SK-N-SH treated with all-trans-retinoic acid at 6 μM for 48 hours (cell line): ENCODE results near the gene POLR3H.

ENCODE experiments used
- ATAC-seq: fragments of 200-7000 bp; cut with Tn5 transposase; 3 replicates; pipeline ENCODE4 v1.9.1; 2020; ENCODE audit warnings: mild to moderate bottlenecking, moderate library complexity
- ARNTL ChIP-seq: fragments of 450-650 bp; formaldehyde crosslinking; IDR thresholded peaks from 2 replicates; pipeline ENCODE4 v1.5.0; 2020; ENCODE audit warnings: low read depth, mild to moderate bottlenecking, moderate library complexity, borderline replicate concordance
- BACH2 ChIP-seq: fragments of 250-450 bp; sonication (Bioruptor Pico); IDR thresholded peaks from 2 replicates; pipeline ENCODE4 v1.9.0; 2021; ENCODE audit warnings: mild to moderate bottlenecking, borderline replicate concordance
- CSDC2 ChIP-seq: fragments of 250-450 bp; sonication (Bioruptor Pico); IDR thresholded peaks from 2 replicates; pipeline ENCODE4 v1.5.0; 2020; ENCODE audit warnings: mild to moderate bottlenecking, moderate library complexity
- CSRNP3 ChIP-seq: fragments of 250-450 bp; sonication (Bioruptor Pico); IDR thresholded peaks from 2 replicates; pipeline ENCODE4 v1.5.1; 2021; ENCODE audit warnings: mild to moderate bottlenecking, moderate library complexity
- GLIS3 ChIP-seq: fragments of 250-450 bp; sonication (Bioruptor Pico); IDR thresholded peaks from 2 replicates; pipeline ENCODE4 v1.5.0; 2020; ENCODE audit warnings: mild to moderate bottlenecking, moderate library complexity
- ISL1 ChIP-seq: fragments of 250-450 bp; sonication (Bioruptor Pico); IDR thresholded peaks from 2 replicates; pipeline ENCODE4 v2.1.2; 2022; ENCODE audit warnings: mild to moderate bottlenecking, moderate library complexity
- OSR1 ChIP-seq: fragments of 250-450 bp; sonication (Bioruptor Pico); IDR thresholded peaks from 2 replicates; pipeline ENCODE4 v1.8.0; 2022; ENCODE audit warnings: moderate library complexity, mild to moderate bottlenecking, inconsistent platforms
- PATZ1 ChIP-seq: fragments of 250-450 bp; sonication (Bioruptor Pico); IDR thresholded peaks from 2 replicates; pipeline ENCODE4 v1.8.0; 2020; ENCODE audit warnings: mild to moderate bottlenecking, moderate library complexity, borderline replicate concordance
- POU6F1 ChIP-seq: fragments of 250-450 bp; sonication (Bioruptor Pico); IDR thresholded peaks from 2 replicates; pipeline ENCODE4 v1.8.0; 2021; ENCODE audit warnings: low read depth, mild to moderate bottlenecking, moderate library complexity, borderline replicate concordance
- PPARA ChIP-seq: fragments of 250-450 bp; sonication (Bioruptor Pico); IDR thresholded peaks from 2 replicates; pipeline ENCODE4 v1.5.0; 2020; ENCODE audit warnings: mild to moderate bottlenecking, borderline replicate concordance
- RARB ChIP-seq: fragments of 250-450 bp; sonication (Bioruptor Pico); IDR thresholded peaks from 2 replicates; pipeline ENCODE4 v1.8.0; 2021; ENCODE audit warnings: mild to moderate bottlenecking, moderate library complexity
- SNAI2 ChIP-seq: fragments of 250-450 bp; sonication (Bioruptor Pico); IDR thresholded peaks from 2 replicates; pipeline ENCODE4 v1.5.0; 2020; ENCODE audit warnings: mild to moderate bottlenecking, moderate library complexity
- TCF4 ChIP-seq: fragments of 250-450 bp; sonication (Bioruptor Pico); IDR thresholded peaks from 2 replicates; pipeline ENCODE4 v1.8.0; 2021; ENCODE audit warnings: mild to moderate bottlenecking, moderate library complexity, borderline replicate concordance
- TSHZ2 ChIP-seq: fragments of 250-450 bp; sonication (Bioruptor Pico); IDR thresholded peaks from 2 replicates; pipeline ENCODE4 v1.5.0; 2020; ENCODE audit warnings: mild to moderate bottlenecking, moderate library complexity
- ZC3H10 ChIP-seq: fragments of 250-450 bp; sonication (Bioruptor Pico); IDR thresholded peaks from 2 replicates; pipeline ENCODE4 v1.5.1; 2021; ENCODE audit warnings: mild to moderate bottlenecking, moderate library complexity
- ZFP3 ChIP-seq: fragments of 250-450 bp; sonication (Bioruptor Pico); IDR thresholded peaks from 2 replicates; pipeline ENCODE4 v1.5.0; 2020; ENCODE audit warnings: mild to moderate bottlenecking, moderate library complexity
- ZFP30 ChIP-seq: fragments of 450-650 bp; formaldehyde crosslinking; IDR thresholded peaks from 2 replicates; pipeline ENCODE4 v1.5.0; 2022; ENCODE audit warnings: mild to moderate bottlenecking, moderate library complexity
- ZNF565 ChIP-seq: fragments of 450-650 bp; formaldehyde crosslinking; conservative IDR thresholded peaks from 2 replicates; pipeline ENCODE4 v1.5.0; 2020; ENCODE audit warnings: low read depth, mild to moderate bottlenecking, moderate library complexity
- ZNF70 ChIP-seq: fragments of 450-650 bp; formaldehyde crosslinking; IDR thresholded peaks from 2 replicates; pipeline ENCODE4 v1.5.0; 2020; ENCODE audit warnings: mild to moderate bottlenecking, moderate library complexity
- ZNF8 ChIP-seq: fragments of 450-650 bp; formaldehyde crosslinking; IDR thresholded peaks from 2 replicates; pipeline ENCODE4 v1.5.0; 2020; ENCODE audit warnings: mild to moderate bottlenecking, moderate library complexity

POLR3H gene

GRCh38 chr22:41524809-41525449 is 19.3 kb downstream of the POLR3H start (continued):
- TF ChIP-seq TSHZ2 (CRISPR knock-in tag) (no peak), ZNF70 (no peak), CSDC2 (CRISPR knock-in tag) (no peak), ZNF8 (CRISPR knock-in tag) (no peak)

- no peak for ATAC-seq
- no peak for TF ChIP-seq ISL1 (CRISPR knock-in tag)
These were observed 20.0 kb downstream of the POLR3H start for GRCh38 chr22:41524251-41524661.

GRCh38 chr22:41523464-41524221 is 20.6 kb downstream of the POLR3H start:
- TF ChIP-seq PATZ1 (CRISPR knock-in tag): no peak
- TF ChIP-seq ARNTL (CRISPR knock-in tag): no peak
- TF ChIP-seq ZNF565 (CRISPR knock-in tag): no peak
- TF ChIP-seq ZC3H10: no peak
- TF ChIP-seq TSHZ2 (CRISPR knock-in tag): no peak
- no peak for TF ChIP-seq CSRNP3 (CRISPR knock-in tag)
- no peak for TF ChIP-seq ISL1 (CRISPR knock-in tag)
- TF ChIP-seq TCF4 (CRISPR knock-in tag): no peak
- no peak for TF ChIP-seq POU6F1 (CRISPR knock-in tag)
- no peak for TF ChIP-seq ZNF70
- TF ChIP-seq BACH2: no peak
- TF ChIP-seq GLIS3 (CRISPR knock-in tag): no peak
- no peak for TF ChIP-seq ZFP30
- no peak for TF ChIP-seq ZFP3 (CRISPR knock-in tag)
- TF ChIP-seq ZNF8 (CRISPR knock-in tag): no peak
- no peak for TF ChIP-seq SNAI2 (CRISPR knock-in tag)
- no peak for TF ChIP-seq RARB
- TF ChIP-seq PPARA (CRISPR knock-in tag): no peak
- TF ChIP-seq OSR1 (CRISPR knock-in tag): no peak
- TF ChIP-seq, all 23 proteins: peak for 0
- ATAC-seq: no peak; the same call in 2 of the 3 replicates
